ENCODE results near the gene KNDC1.

- TF ChIP-seq CTCF (IDR thresholded peaks at IDR 0.05) (no peak), POLR2A (IDR thresholded peaks at IDR 0.05) (no peak)
Observed at GRCh38 chr10:133150226-133150625, 9.8 kb upstream of the KNDC1 start.

All from right lobe of liver (tissue), 4 donors.